ENCODE results near the gene AMPD1.
A peak's percentile ranks its signal among the peaks of the same experiment; 100 is the strongest.

Gene AMPD1

GRCh38 chr1:114671011-114671938 is 24.1 kb downstream of the AMPD1 start:
- Histone ChIP-seq H3K79me1 (replicated peaks; ENCODE audit: low read length, poor library complexity, severe bottlenecking) (no peaks in the 10 kb centered on the region), H3K23ac (ENCODE audit: low read length in 2 of 2) (no peak overlapping the region), H3K36me3 (ENCODE audit: control insufficient read depth in 1 of 2, insufficient read depth in 2 of 2, low read depth in 1 of 2, low read length in 2 of 2) (no peaks in the 10 kb centered on the region), H2BK120ac (ENCODE audit: low read depth, low read length) (no peak overlapping the region), H3K27ac (ENCODE audit: low read length, poor library complexity, severe bottlenecking) (no peak overlapping the region), H2BK5ac (ENCODE audit: low read depth, low read length, poor library complexity, severe bottlenecking) (no peak overlapping the region), H2BK12ac (ENCODE audit: low read length in 2 of 2) (no peak overlapping the region), H3K4me3 (ENCODE audit: insufficient read depth in 1 of 2, low read depth in 1 of 2, low read length in 2 of 2) (no peak overlapping the region), H3K14ac (ENCODE audit: low read length in 2 of 2) (no peak overlapping the region), H3K9me3 (ENCODE audit: control insufficient read depth, low read length) (no peaks in the 10 kb centered on the region), H4K8ac (ENCODE audit: low read length) (no peak overlapping the region), H2AFZ (ENCODE audit: low read depth, low read length) (no peak overlapping the region), H4K91ac (ENCODE audit: low read length) (no peak overlapping the region), H3K27me3 (ENCODE audit: control insufficient read depth in 1 of 2, insufficient read depth in 1 of 2, low read length in 2 of 2) (peaks cover 5 to 10% of the 10 kb centered on the region in 2 experiments), H2AK5ac (ENCODE audit: low read length, severe bottlenecking) (no peak overlapping the region), H2BK15ac (ENCODE audit: low read depth, poor library complexity, severe bottlenecking) (no peak overlapping the region), H3K4ac (ENCODE audit: low read depth in 1 of 2, low read length in 2 of 2) (no peak overlapping the region), H3K9ac (ENCODE audit: low read length) (peak overlapping the region; percentile 77), H3K4me1 (ENCODE audit: control insufficient read depth, insufficient read depth, low read depth, low read length) (peaks cover 4% of the 10 kb centered on the region), H3K18ac (ENCODE audit: low read depth in 1 of 2, low read length in 2 of 2) (no peak overlapping the region), H3K4me2 (ENCODE audit: low read length, poor library complexity, severe bottlenecking) (no peak overlapping the region)
- DNase-seq: peak; percentile 12
- 85% methylated on average over 7 of the region's 9 CpGs for WGBS

GRCh38 chr1:114670083-114671010 is 25.0 kb downstream of the AMPD1 start:
- H3K4me2 ChIP-seq (ENCODE audit: low read length, poor library complexity, severe bottlenecking): peak overlapping the region; percentile 84
- peak overlapping the region in 1 of 2 experiments; percentile 42 for H3K18ac ChIP-seq (ENCODE audit: low read depth in 1 of 2, low read length in 2 of 2)
- no peak overlapping the region for H3K23ac ChIP-seq (ENCODE audit: low read length in 2 of 2)
- H3K79me1 ChIP-seq (replicated peaks; ENCODE audit: low read length, poor library complexity, severe bottlenecking): no peaks in the 10 kb centered on the region
- H2BK12ac ChIP-seq (ENCODE audit: low read length in 2 of 2): peak overlapping the region in 1 of 2 experiments; percentile 28
- under 1% methylated on average over 37 of the region's 45 CpGs for WGBS
- H3K4me1 ChIP-seq (ENCODE audit: control insufficient read depth, insufficient read depth, low read depth, low read length): peaks cover 4% of the 10 kb centered on the region
- H2BK5ac ChIP-seq (ENCODE audit: low read depth, low read length, poor library complexity, severe bottlenecking): no peak overlapping the region
- H3K27me3 ChIP-seq (ENCODE audit: control insufficient read depth in 1 of 2, insufficient read depth in 1 of 2, low read length in 2 of 2): peaks cover under 1 to 6% of the 10 kb centered on the region in 2 experiments
- H4K8ac ChIP-seq (ENCODE audit: low read length): no peak overlapping the region
- no peak overlapping the region for H3K14ac ChIP-seq (ENCODE audit: low read length in 2 of 2)
- no peaks in the 10 kb centered on the region for H3K36me3 ChIP-seq (ENCODE audit: control insufficient read depth in 1 of 2, insufficient read depth in 2 of 2, low read depth in 1 of 2, low read length in 2 of 2)
- DNase-seq: peak; percentile 91
- H3K27ac ChIP-seq (ENCODE audit: low read length, poor library complexity, severe bottlenecking): no peak overlapping the region
- no peak overlapping the region for H2AK5ac ChIP-seq (ENCODE audit: low read length, severe bottlenecking)
- H2AFZ ChIP-seq (ENCODE audit: low read depth, low read length): peak overlapping the region; percentile 92
- H3K4me3 ChIP-seq (ENCODE audit: insufficient read depth in 1 of 2, low read depth in 1 of 2, low read length in 2 of 2): peak overlapping the region; percentile 64 to 95
- no peak overlapping the region for H2BK120ac ChIP-seq (ENCODE audit: low read depth, low read length)
- H2BK15ac ChIP-seq (ENCODE audit: low read depth, poor library complexity, severe bottlenecking): no peak overlapping the region
- peak overlapping the region; percentile 25 for H4K91ac ChIP-seq (ENCODE audit: low read length)
- no peaks in the 10 kb centered on the region for H3K9me3 ChIP-seq (ENCODE audit: control insufficient read depth, low read length)
- no peak overlapping the region for H3K4ac ChIP-seq (ENCODE audit: low read depth in 1 of 2, low read length in 2 of 2)
- H3K9ac ChIP-seq (ENCODE audit: low read length): peak overlapping the region; percentile 91

- H3K14ac ChIP-seq (ENCODE audit: low read length in 2 of 2): peak within 1 kb of the TSS in 1 of 2 experiments; percentile 86
- peak within 1 kb of the TSS; percentile 25 for H4K91ac ChIP-seq (ENCODE audit: low read length)
- H3K4me2 ChIP-seq (ENCODE audit: low read length, poor library complexity, severe bottlenecking): peak within 1 kb of the TSS; percentile 84
- peak within 1 kb of the TSS in 1 of 2 experiments; percentile 67 for H3K23ac ChIP-seq (ENCODE audit: low read length in 2 of 2)
- H3K4ac ChIP-seq (ENCODE audit: low read depth in 1 of 2, low read length in 2 of 2): no peak within 1 kb of the TSS
- peak within 1 kb of the TSS; percentile 5 for H4K8ac ChIP-seq (ENCODE audit: low read length)
- no peaks in the 10 kb centered on the region for H3K79me1 ChIP-seq (replicated peaks; ENCODE audit: low read length, poor library complexity, severe bottlenecking)
- peaks cover 0 to 3% of the 10 kb centered on the region in 2 experiments for H3K27me3 ChIP-seq (ENCODE audit: control insufficient read depth in 1 of 2, insufficient read depth in 1 of 2, low read length in 2 of 2)
- H3K9me3 ChIP-seq (ENCODE audit: control insufficient read depth, low read length): no peaks in the 10 kb centered on the region
- H2BK12ac ChIP-seq (ENCODE audit: low read length in 2 of 2): peak within 1 kb of the TSS in 1 of 2 experiments; percentile 28
- no peaks in the 10 kb centered on the region for H3K36me3 ChIP-seq (ENCODE audit: control insufficient read depth in 1 of 2, insufficient read depth in 2 of 2, low read depth in 1 of 2, low read length in 2 of 2)
- H2AK5ac ChIP-seq (ENCODE audit: low read length, severe bottlenecking): no peak within 1 kb of the TSS
- H3K9ac ChIP-seq (ENCODE audit: low read length): peak within 1 kb of the TSS; percentile 91
- H2AFZ ChIP-seq (ENCODE audit: low read depth, low read length): peak within 1 kb of the TSS; percentile 97
- H3K4me1 ChIP-seq (ENCODE audit: control insufficient read depth, insufficient read depth, low read depth, low read length): peaks cover 4% of the 10 kb centered on the region
- no peak within 1 kb of the TSS for H2BK120ac ChIP-seq (ENCODE audit: low read depth, low read length)
- under 1% methylated on average over 40 of the region's 50 CpGs for WGBS
- peak within 1 kb of the TSS; percentile 2 to 46 for H3K18ac ChIP-seq (ENCODE audit: low read depth in 1 of 2, low read length in 2 of 2)
- no peak for DNase-seq
- H3K4me3 ChIP-seq (ENCODE audit: insufficient read depth in 1 of 2, low read depth in 1 of 2, low read length in 2 of 2): peak within 1 kb of the TSS; percentile 88 to 95
- H2BK5ac ChIP-seq (ENCODE audit: low read depth, low read length, poor library complexity, severe bottlenecking): no peak within 1 kb of the TSS
- H3K27ac ChIP-seq (ENCODE audit: low read length, poor library complexity, severe bottlenecking): no peak within 1 kb of the TSS
- no peak within 1 kb of the TSS for H2BK15ac ChIP-seq (ENCODE audit: low read depth, poor library complexity, severe bottlenecking)
Observed at GRCh38 chr1:114669562-114670082, 25.7 kb downstream of the AMPD1 start, which contains the start of gene DENND2C. Gene DENND2C, minus strand, starts transcription at chr1:114670049. Its CDS starts 44,065 bp downstream, at chr1:114625984.
